Pons (tissue), 1 donor: ENCODE data around the gene SLAMF6.
"Not testable (repeated sequence)": the region's sequence is repeated elsewhere in the genome, so short reads cannot be mapped to it uniquely, and the experiment has no call there.

Source experiments
- DNase-seq: peaks from one replicate; pipeline ENCODE4 v3.0.0-alpha.2; 2016; ENCODE audit warnings: low spot score

The SLAMF6 gene

GRCh38 chr1:160522622-160523345, at the start of gene SLAMF6:
Gene SLAMF6 (minus strand): TSS chr1:160523255. CDS start chr1:160523192, 63 bp downstream.
- no peak for DNase-seq

DNA sequence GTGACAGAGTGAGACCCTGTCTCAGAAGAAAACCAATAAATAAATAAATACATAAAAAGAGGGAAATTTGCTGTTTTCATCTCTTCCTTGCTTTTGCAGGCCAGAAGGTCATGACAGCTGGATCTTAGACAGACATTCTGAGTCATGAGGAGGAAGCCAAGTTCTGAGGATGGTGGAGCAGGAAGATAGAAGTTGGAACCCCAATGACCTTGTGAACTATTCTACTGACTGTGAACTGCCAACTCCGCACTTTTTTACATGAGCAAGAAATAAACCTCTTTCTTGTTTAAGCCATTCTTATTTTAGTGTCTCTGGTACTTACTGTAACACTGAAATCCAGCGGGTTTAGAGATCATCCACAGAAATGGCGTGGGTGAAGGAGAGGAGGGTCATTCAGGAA, 47.8 kb upstream of the SLAMF6 start:
- no peak for DNase-seq

DNA sequence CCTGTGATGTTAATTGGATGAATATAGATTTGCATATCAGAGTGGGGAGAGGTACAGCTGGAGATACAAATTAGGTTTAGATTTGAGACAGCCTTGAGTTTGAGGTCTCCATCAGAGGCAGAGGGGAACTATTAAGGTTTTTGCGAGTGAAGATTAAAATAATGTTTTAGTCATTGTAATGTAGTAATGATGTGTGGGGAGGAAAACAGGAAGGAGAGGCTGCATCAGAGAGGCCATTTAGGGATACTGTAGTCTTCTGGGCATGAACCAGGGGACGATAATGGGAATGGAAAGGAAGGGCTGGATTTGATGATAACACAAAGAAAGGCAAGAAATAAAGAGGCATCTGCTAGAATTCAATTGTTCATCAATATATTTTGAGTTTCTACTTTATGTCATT, 46.8 kb upstream of the SLAMF6 start:
- no peak for DNase-seq

DNA sequence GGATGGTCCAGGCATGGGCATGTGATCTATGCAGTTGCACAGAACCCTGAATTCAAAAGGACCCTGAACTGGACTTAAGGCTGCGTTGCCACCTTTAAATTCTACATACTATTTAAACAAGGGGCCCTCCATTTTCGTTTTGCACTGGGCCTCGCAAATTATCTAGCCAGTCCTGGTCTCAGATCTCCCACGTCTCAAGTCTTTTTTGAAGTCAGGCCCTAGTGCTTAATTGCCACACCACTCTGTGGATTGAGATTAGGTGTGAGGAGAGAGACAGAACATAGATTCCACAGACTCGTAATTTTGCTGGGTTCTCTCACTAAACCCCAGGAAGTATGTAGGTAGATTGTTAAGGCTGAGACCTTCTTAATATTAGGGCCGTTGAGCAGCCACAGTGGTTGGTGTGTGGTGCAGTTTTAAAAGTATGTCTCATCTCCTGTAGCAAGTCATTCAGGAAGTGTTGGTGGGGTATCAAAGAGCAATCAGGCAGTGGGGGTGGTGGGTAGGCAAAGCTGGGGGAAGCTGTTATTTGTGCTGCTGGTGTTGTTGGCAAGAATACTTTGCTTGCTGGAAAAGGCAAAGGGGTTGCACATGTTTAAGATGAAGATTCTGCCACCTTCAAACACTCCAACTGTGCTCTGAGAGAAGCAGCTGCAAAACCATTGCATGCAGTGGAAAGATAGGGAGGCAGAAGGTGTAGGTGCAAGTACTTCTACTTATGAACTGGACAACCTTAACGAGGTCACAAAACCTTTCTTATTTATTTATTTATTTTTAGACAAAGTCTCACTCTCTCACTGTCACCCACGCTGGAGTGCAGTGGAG, 45.0 kb upstream of the SLAMF6 start:
- no peak for DNase-seq

DNA sequence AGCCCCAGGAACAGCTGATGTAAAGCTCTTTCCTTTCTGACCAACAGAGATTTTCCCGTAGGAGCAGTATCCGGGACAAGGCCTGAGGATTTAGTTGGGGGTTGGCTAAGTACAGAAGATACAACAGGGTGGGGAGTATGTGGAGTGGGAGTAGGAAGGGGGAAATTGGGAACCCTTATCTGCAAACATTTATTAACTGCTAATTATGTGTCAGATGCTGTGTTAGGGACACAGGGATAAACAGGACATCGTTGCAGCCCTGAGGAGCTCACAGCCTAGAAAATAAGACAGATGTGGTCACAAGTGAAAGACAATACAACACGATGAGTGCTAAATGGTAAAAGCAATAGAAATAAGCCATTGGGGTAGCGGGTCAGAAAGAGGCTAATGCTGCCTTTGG, 44.3 kb upstream of the SLAMF6 start:
- DNase-seq, result no peak

GRCh38 chr1:160565564-160565963, 42.5 kb upstream of the SLAMF6 start:
- peak; percentile 49 for DNase-seq

GRCh38 chr1:160563230-160563629, 40.2 kb upstream of the SLAMF6 start:
- not testable (repeated sequence) for DNase-seq

DNA sequence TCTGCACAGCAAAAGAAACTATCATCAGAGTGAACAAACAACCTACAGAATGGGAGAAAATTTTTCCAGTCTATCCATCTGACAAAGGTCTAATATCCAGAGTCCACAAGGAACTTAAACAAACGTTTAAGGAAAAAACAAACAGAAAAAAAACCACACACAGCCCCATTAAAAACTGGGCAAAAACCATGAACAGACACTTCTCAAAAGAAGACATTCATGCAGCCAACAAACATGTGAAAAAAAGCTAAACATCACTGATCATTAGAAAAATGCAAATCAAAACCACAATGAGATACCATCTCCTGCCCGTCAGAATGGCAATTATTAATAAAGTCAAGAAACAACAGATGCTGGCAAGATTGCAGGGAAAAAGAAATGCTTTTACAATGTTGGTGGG, 39.7 kb upstream of the SLAMF6 start:
- DNase-seq, result not testable (repeated sequence)

- no peak for DNase-seq
These were observed 37.8 kb upstream of the SLAMF6 start for GRCh38 chr1:160560806-160561205.

DNA sequence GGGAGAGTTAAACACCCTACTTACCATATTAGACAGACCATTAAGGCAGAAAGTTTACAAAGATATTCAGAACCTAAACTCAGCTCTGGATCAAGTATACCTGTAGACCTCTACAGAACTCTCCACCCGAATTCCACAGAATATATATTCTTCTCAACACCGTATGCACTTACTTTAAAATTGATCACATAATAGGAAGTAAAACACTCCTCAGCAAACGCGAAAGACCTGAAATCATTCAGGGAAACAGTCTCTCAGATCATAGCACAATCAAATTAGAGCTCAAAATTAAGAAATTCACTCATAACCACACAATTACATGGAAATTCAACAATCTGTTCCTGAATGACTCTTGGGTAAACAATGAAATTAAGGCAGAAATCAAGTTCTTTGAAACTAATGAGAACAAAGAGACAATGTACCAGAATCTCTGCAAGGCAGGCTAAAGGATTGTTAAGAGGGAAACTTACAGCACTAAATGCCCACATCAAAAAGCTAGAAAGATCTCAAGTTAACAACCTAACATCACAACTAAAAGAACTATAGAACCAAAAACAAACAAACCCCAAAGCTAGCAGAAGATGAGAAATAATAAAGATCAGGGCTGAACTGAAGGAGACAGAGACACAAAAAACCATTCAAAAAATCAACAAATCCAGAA, 37.1 kb upstream of the SLAMF6 start:
- no peak for DNase-seq

- not testable (repeated sequence) for DNase-seq
These were observed 36.4 kb upstream of the SLAMF6 start for GRCh38 chr1:160559437-160559836.

DNA sequence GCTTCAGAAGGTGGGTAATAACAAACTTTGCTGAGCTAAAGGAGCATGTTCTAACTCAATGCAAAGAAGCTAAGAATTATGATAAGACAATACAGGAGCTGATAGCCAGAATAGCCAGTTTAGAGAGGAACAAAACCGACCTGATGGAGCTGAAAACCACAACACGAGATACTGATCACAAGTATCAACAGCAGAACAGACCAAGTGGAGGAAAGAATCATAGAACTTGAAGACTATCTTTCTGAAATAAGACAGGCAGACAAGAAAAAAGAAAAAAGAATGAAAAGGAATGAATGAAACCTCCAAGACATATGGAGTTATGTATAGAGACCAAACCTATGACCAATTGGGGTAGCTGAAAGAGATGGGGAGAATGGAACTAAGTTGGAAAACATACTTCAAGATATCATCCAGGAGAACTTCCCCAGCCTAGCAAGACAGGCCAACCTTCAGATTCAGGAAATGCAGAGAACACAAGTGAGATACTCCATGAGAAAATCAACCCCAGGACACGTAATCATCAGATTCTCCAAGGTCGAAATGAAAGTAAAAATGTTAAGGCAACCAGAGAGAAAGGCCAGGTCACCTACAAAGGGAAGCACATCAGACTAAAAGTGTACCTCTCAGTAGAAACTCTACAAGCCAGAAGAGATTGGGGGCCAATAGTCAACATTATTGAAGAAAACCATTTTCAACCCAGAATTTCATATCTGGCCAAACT, 35.8 kb upstream of the SLAMF6 start:
- DNase-seq, result no peak

- no peak for DNase-seq
These were observed 30.7 kb upstream of the SLAMF6 start for GRCh38 chr1:160553778-160554177.

- DNase-seq, result no peak
These were observed 29.4 kb upstream of the SLAMF6 start for GRCh38 chr1:160552425-160552824.

- no peak for DNase-seq
These were observed 27.5 kb upstream of the SLAMF6 start for GRCh38 chr1:160550572-160551034.

DNA sequence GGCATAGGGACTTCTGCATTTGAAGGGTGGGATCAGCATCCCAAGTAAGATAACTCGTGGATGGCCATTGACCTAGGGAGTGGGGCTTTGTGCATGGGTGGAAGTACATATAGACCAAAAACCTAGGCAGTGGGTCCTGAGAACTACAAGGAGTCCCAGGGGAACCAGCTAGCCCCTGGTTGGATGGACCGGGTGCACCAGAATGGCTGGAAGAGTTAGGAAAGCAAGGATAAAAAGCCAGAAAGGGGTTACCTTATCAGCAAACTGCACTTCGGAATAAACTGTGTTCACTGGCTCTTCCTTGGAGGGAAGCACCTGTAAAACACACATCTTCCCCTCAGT, 26.6 kb upstream of the SLAMF6 start:
- no peak for DNase-seq

DNA sequence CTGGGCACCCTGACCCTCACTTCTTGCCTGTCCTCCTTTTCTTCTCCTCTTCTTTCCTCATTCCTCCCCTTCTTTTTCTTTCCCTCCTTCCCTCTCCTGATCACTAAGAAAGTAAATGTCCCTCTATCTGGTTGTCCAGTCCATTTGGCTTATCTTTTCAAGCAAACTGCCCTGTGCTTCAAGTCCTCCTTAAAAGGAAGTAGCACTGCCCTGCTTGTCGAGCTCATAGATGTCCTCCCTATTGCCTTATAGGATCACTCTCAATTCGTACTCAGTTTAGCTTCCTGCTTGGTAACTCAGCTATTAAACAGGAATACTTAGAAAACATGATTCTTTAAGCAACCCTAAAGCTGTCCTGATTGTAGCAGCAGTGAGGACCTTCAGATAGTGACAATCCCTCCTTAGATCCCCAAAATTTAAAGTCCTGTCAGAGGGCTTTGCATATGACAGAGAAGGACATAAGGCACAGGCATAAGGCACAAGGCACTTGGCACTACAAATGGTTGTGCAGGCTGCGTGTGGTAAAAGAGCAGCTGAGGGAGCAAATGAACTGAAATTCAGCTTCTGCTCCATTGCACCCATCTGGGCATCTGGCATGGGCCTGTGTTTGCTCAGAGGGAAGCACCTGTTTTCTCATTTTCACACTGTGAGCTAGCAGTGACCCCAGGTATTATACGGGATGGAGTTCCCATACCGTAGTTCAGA, 26.1 kb upstream of the SLAMF6 start:
- no peak for DNase-seq

DNA sequence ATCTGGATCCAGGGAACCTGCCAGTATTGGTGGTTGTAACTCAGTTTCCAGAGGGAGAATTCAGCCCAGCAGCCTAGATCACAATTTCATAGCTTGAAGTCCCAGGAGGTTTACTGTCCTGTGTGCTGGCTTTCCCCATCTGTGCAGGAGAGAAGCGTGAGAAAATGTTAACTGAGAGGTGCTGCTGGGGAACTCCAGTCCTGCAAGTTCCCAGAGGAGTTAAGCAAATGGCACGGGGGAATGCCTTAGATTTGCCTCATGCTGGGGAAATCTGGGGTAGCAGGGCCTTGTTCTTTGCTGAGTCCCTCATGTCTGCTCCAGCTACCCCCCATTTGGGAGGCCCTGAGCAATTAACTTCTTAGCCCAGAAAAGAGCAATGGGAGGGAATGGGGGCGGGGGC, 25.1 kb upstream of the SLAMF6 start:
- no peak for DNase-seq

DNA sequence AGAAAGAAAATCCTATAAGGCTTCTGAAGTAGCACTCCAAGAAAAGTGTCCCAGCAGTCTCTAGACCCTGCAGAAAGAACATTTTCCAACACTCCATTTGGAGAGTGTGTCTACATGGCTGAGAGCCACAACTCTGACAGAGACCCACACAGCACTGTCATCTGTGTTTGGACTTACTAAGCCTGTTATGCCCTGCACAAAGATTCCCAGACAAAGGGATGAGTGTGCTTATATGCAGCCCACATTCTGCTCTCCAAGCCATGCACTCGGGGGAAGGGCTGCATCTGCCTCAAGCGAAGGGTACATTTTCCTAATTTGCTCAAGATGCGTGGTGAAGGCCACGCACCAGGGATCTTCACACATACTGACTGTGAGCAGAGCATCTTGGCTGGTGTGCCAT, 24.4 kb upstream of the SLAMF6 start:
- DNase-seq, result no peak

GRCh38 chr1:160546942-160547341, 23.9 kb upstream of the SLAMF6 start:
- peak; percentile 28 for DNase-seq

DNA sequence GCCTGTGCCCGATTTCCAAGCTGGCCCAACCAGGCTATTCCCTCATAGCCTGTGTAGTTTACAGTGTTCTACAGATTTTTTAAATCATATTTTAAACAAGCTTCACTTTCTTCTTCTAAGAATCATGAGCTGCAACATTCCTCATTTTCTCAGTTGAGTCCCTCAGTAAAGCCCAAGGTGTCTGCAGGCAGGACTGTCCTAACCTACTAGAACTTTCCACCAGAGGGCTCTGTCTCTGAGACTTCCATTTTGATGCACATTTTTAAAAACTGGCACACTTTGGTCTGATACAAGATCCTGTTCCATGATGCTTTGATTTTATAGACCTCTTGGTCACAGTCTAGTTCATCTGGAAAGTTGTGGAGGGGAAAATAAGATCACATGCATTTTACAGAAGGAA, 21.6 kb upstream of the SLAMF6 start:
- no peak for DNase-seq
